ENCODE results near the gene DLEC1.

DNA sequence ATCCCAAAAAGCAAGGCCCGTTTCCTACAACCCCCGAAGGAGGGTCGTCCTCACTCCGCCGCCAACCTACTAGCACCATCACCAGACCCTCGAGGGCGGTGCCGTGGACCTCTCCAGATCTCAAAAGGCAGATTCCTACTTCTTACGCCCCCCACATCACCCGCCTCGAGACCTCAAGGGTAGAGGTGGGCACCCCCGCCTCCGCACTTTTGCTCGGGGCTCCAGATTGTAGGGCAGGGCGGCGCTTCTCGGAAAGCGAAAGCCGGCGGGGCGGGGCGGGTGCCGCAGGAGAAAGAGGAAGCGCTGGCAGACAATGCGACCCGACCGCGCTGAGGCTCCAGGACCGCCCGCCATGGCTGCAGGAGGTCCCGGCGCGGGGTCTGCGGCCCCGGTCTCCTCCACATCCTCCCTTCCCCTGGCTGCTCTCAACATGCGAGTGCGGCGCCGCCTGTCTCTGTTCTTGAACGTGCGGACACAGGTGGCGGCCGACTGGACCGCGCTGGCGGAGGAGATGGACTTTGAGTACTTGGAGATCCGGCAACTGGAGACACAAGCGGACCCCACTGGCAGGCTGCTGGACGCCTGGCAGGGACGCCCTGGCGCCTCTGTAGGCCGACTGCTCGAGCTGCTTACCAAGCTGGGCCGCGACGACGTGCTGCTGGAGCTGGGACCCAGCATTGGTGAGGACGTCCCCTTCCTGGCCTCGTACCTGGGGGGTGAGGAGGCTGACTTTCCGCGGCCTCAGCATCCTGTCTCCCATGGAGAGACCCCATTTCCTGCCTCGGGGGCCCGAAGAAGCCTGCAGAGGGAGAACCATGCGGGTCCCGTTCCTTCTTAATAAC is 99.6 kb downstream of the DLEC1 start, which contains the start of gene MYD88:
- TF ChIP-seq, protein P1, sequence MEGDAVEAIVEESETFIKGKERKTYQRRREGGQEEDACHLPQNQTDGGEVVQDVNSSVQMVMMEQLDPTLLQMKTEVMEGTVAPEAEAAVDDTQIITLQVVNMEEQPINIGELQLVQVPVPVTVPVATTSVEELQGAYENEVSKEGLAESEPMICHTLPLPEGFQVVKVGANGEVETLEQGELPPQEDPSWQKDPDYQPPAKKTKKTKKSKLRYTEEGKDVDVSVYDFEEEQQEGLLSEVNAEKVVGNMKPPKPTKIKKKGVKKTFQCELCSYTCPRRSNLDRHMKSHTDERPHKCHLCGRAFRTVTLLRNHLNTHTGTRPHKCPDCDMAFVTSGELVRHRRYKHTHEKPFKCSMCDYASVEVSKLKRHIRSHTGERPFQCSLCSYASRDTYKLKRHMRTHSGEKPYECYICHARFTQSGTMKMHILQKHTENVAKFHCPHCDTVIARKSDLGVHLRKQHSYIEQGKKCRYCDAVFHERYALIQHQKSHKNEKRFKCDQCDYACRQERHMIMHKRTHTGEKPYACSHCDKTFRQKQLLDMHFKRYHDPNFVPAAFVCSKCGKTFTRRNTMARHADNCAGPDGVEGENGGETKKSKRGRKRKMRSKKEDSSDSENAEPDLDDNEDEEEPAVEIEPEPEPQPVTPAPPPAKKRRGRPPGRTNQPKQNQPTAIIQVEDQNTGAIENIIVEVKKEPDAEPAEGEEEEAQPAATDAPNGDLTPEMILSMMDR (IDR thresholded peaks at IDR 0.05) = no peak
- peak in 1 of 2 donors; percentile 47 for TF ChIP-seq POLR2A (IDR thresholded peaks at IDR 0.05)

All from tibial nerve (tissue), 3 donors.